H9 (cell line): ENCODE data around the gene LRRN1. TPM values are rescaled to one million over a fixed set of nuclear protein-coding genes. Genes with fewer than 3 reads are reported as not detected.

Experiments
- DNase-seq: peaks from one replicate; pipeline ENCODE4 v3.0.0-alpha.2; 2017
- H2AFZ ChIP-seq: one replicate; pipeline ENCODE4 v1.6.1; 2013; ENCODE audit warnings: mild to moderate bottlenecking, low read length, control low read depth, moderate library complexity
- H2AK5ac ChIP-seq: 2 replicates; pipeline ENCODE4 v1.6.1; 2013; ENCODE audit warnings: low read length, control low read depth, mixed read lengths; ENCODE audit not compliant: insufficient read length
- H2BK120ac ChIP-seq: one replicate; pipeline ENCODE4 v1.6.1; 2013; ENCODE audit warnings: low read depth, mild to moderate bottlenecking, low read length, control low read depth, inconsistent platforms; ENCODE audit not compliant: poor library complexity, severe bottlenecking
- H2BK12ac ChIP-seq: 2 replicates; pipeline ENCODE4 v1.6.1; 2013; ENCODE audit warnings: low read length, control low read depth, mixed read lengths, low read depth; ENCODE audit not compliant: insufficient read length
- H2BK15ac ChIP-seq: 2 replicates; pipeline ENCODE4 v1.6.1; 2013; ENCODE audit warnings: low read depth, low read length, control low read depth
- H2BK20ac ChIP-seq: one replicate; pipeline ENCODE4 v1.6.1; 2013; ENCODE audit warnings: low read depth, mild to moderate bottlenecking, low read length, control low read depth, inconsistent platforms; ENCODE audit not compliant: poor library complexity, severe bottlenecking
- H2BK5ac ChIP-seq: 2 replicates; pipeline ENCODE4 v1.6.1; 2013; ENCODE audit warnings: low read length, control low read depth, mixed read lengths; ENCODE audit not compliant: insufficient read length
- H3K14ac ChIP-seq: 2 replicates; pipeline ENCODE4 v1.6.1; 2013; ENCODE audit warnings: low read length, control low read depth; ENCODE audit not compliant: insufficient read depth
- H3K18ac ChIP-seq: 2 replicates; pipeline ENCODE4 v1.6.1; 2013; ENCODE audit warnings: low read depth, mild to moderate bottlenecking, mixed read lengths, low read length, control low read depth; ENCODE audit not compliant: insufficient read length
- H3K23ac ChIP-seq: 2 replicates; pipeline ENCODE4 v1.6.1; 2013; ENCODE audit warnings: low read length, control low read depth, mixed read lengths, low read depth; ENCODE audit not compliant: insufficient read length
- H3K23me2 ChIP-seq: 2 replicates; pipeline ENCODE4 v1.6.1; 2013; ENCODE audit warnings: low read depth, mild to moderate bottlenecking, mixed read lengths, low read length, control low read depth; ENCODE audit not compliant: insufficient read length, poor library complexity, severe bottlenecking
- H3K27ac ChIP-seq: 2 replicates; pipeline ENCODE4 v1.5.1; 2013; ENCODE audit warnings: low read length, control low read depth, mixed read lengths, low read depth; ENCODE audit not compliant: insufficient read length
- H3K27me3 ChIP-seq: 2 replicates; pipeline ENCODE4 v1.6.1; 2013; ENCODE audit warnings: low read length, control low read depth, inconsistent platforms; ENCODE audit not compliant: insufficient read depth
- H3K4ac ChIP-seq: 2 replicates; pipeline ENCODE4 v1.6.1; 2013; ENCODE audit warnings: low read depth, mild to moderate bottlenecking, control low read depth, inconsistent platforms, low read length, moderate library complexity
- H3K4me1 ChIP-seq: 2 replicates; pipeline ENCODE4 v1.6.1; 2013; ENCODE audit warnings: low read length, control low read depth, inconsistent platforms; ENCODE audit not compliant: insufficient read depth
- H3K4me2 ChIP-seq: 2 replicates; pipeline ENCODE4 v1.6.1; 2013; ENCODE audit warnings: low read length, control low read depth, mixed read lengths; ENCODE audit not compliant: insufficient read length, insufficient read depth
- H3K56ac ChIP-seq: 2 replicates; pipeline ENCODE4 v1.6.1; 2013; ENCODE audit warnings: low read depth, mild to moderate bottlenecking, mixed read lengths, low read length, control low read depth; ENCODE audit not compliant: insufficient read length
- H3K79me1 ChIP-seq: 2 replicates; pipeline ENCODE4 v1.6.1; 2013; ENCODE audit warnings: low read depth, mild to moderate bottlenecking, moderate library complexity, low read length, control low read depth, inconsistent platforms; ENCODE audit not compliant: insufficient read depth, poor library complexity, severe bottlenecking
- H3K79me2 ChIP-seq: 2 replicates; pipeline ENCODE4 v1.6.1; 2013; ENCODE audit warnings: low read length, control low read depth, inconsistent platforms; ENCODE audit not compliant: insufficient read depth
- H3K9ac ChIP-seq: 2 replicates; pipeline ENCODE4 v1.6.1; 2013; ENCODE audit warnings: low read length, control low read depth, mixed read lengths; ENCODE audit not compliant: insufficient read length; ENCODE audit errors: extremely low read depth
- H3K9me3 ChIP-seq: one replicate; pipeline ENCODE4 v1.6.1; 2013; ENCODE audit warnings: low read depth, low read length, inconsistent platforms; ENCODE audit not compliant: control insufficient read depth
- H3T11ph ChIP-seq: one replicate; pipeline ENCODE4 v1.6.1; 2013; ENCODE audit warnings: mild to moderate bottlenecking, low read length, control low read depth, inconsistent platforms
- H4K20me1 ChIP-seq: one replicate; pipeline ENCODE4 v1.6.1; 2013; ENCODE audit not compliant: control insufficient read depth, insufficient read length, insufficient read depth
- H4K5ac ChIP-seq: 2 replicates; pipeline ENCODE4 v1.6.1; 2013; ENCODE audit warnings: low read depth, mild to moderate bottlenecking, mixed read lengths, low read length, control low read depth; ENCODE audit not compliant: insufficient read length
- H4K8ac ChIP-seq: replicated peaks from 2 replicates; pipeline ENCODE4 v1.6.1; 2013; ENCODE audit warnings: low read length, control low read depth, mixed read lengths, low read depth; ENCODE audit not compliant: insufficient read length
- H4K91ac ChIP-seq: 2 replicates; pipeline ENCODE4 v1.6.1; 2013; ENCODE audit warnings: low read depth, mild to moderate bottlenecking, moderate library complexity, mixed read lengths, low read length, control low read depth; ENCODE audit not compliant: insufficient read length
- H3K27ac Mint-ChIP-seq, 3 experiments: 2 replicates in 2 of 3; 3 replicates in 1 of 3; pipeline ENCODE4 v1.8.0; 2020 to 2021; ENCODE audit warnings: mixed read lengths in 3 of 3, mild to moderate bottlenecking in 1 of 3, moderate library complexity in 1 of 3
- H3K27me3 Mint-ChIP-seq: 2 replicates; pipeline ENCODE4 v1.8.0; 2021; ENCODE audit warnings: low read depth, mild to moderate bottlenecking, moderate library complexity, mixed read lengths
- H3K36me3 Mint-ChIP-seq, 3 experiments: 2 replicates in 2 of 3; 3 replicates in 1 of 3; pipeline ENCODE4 v1.8.0; 2020 to 2021; ENCODE audit warnings: low read depth in 3 of 3, mixed read lengths in 3 of 3; ENCODE audit not compliant: insufficient read depth in 1 of 3
- H3K4me1 Mint-ChIP-seq, 2 experiments: 2 replicates each; pipeline ENCODE4 v1.8.0; 2020; ENCODE audit warnings: mixed read lengths in 2 of 2
- H3K4me3 Mint-ChIP-seq, 2 experiments: 2 replicates in 1 of 2; 3 replicates in 1 of 2; pipeline ENCODE4 v1.8.0; 2020 to 2021; ENCODE audit warnings: mild to moderate bottlenecking in 2 of 2, mixed read lengths in 2 of 2, moderate library complexity in 1 of 2
- H3K9me3 Mint-ChIP-seq, 2 experiments: 2 replicates in 1 of 2; 3 replicates in 1 of 2; pipeline ENCODE4 v1.8.0; 2020; ENCODE audit warnings: mild to moderate bottlenecking in 2 of 2, mixed read lengths in 2 of 2, moderate library complexity in 1 of 2
- whole genome bisulfite sequencing: extraction: QIAGEN DNeasy Blood & Tissue Kit; methylation state at CpG from one replicate; pipeline ENCODE4 v1.1.7; 2013; ENCODE audit warnings: missing lambda C conversion rate, low lambda C conversion rate, mixed read lengths; ENCODE audit not compliant: insufficient read length; ENCODE audit errors: extremely low coverage; 5-methylcytosine and 5-hydroxymethylcytosine counted together
- total RNA-seq: library from RNA; stranded (reverse); gene quantifications from 2 replicates; pipeline ENCODE4 v1.2.1, GENCODE V29; 2021
- TF ChIP-seq, protein P1 (sequence below): fragments of 200-600 bp; sonication (generic); conservative IDR thresholded peaks from 3 replicates; pipeline ENCODE4 v1.8.0; 2021; ENCODE audit warnings: antibody characterized with exemption, mild to moderate bottlenecking

Gene LRRN1
- total RNA-seq, 1 experiment from 2014 or later: 269 TPM

DNA sequence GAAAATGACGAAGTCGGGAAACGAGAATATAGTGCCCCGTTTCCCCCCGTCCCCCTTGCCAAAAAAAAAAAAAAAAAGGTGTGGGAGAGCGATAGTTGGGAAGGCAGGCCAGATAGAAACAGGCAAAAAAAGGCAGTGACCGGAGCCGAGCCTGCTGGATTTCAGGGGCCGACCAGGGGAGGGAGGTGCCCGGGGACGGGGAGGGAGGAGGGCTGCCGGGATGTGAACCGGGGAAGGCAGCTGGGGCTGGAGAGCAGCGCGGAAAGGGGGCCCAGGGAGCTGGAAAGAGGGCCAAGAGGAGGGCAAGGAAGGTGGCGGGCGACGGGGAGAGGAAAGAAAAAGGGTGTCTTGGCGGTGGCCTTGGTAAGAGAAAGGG, 837 bp downstream of the LRRN1 start:
- no peak overlapping the region for H2BK12ac ChIP-seq
- no peak overlapping the region for H2AK5ac ChIP-seq
- Mint-ChIP-seq H3K27me3 (peaks cover 19% of the 10 kb centered on the region), H3K9me3 (peaks cover 3 to 4% of the 10 kb centered on the region in 2 experiments; a peak in 3 of 5 replicates), H3K36me3 (peaks cover 25 to 40% (median 31%) of the 10 kb centered on the region in 3 experiments), H3K4me3 (peak overlapping the region; percentile 81 to 97), H3K4me1 (peaks cover 42 to 45% of the 10 kb centered on the region in 2 experiments), H3K27ac (peak overlapping the region; percentile 89 to 99 (median 95))
- H3K56ac ChIP-seq: no peak overlapping the region
- H3K23me2 ChIP-seq: peaks cover 19% of the 10 kb centered on the region
- no peak overlapping the region for H2BK5ac ChIP-seq
- H3K9ac ChIP-seq: peak overlapping the region; percentile 92
- no peak overlapping the region for H3K4ac ChIP-seq
- no peak overlapping the region for H3K23ac ChIP-seq
- WGBS: no CpG with 5 or more reads among the region's 19 CpGs
- H3K4me1 ChIP-seq: peaks cover 4% of the 10 kb centered on the region; the same call in 1 of the 2 replicates
- H3K79me1 ChIP-seq: no peaks in the 10 kb centered on the region
- no peak overlapping the region for H2AFZ ChIP-seq
- H3K27me3 ChIP-seq: no peaks in the 10 kb centered on the region
- H2BK15ac ChIP-seq: no peak overlapping the region
- H2BK20ac ChIP-seq: no peak overlapping the region
- H4K8ac ChIP-seq: no peak overlapping the region
- H3K18ac ChIP-seq: peak overlapping the region; percentile 79
- H4K91ac ChIP-seq: peak overlapping the region; percentile 8
- TF ChIP-seq, protein P1, sequence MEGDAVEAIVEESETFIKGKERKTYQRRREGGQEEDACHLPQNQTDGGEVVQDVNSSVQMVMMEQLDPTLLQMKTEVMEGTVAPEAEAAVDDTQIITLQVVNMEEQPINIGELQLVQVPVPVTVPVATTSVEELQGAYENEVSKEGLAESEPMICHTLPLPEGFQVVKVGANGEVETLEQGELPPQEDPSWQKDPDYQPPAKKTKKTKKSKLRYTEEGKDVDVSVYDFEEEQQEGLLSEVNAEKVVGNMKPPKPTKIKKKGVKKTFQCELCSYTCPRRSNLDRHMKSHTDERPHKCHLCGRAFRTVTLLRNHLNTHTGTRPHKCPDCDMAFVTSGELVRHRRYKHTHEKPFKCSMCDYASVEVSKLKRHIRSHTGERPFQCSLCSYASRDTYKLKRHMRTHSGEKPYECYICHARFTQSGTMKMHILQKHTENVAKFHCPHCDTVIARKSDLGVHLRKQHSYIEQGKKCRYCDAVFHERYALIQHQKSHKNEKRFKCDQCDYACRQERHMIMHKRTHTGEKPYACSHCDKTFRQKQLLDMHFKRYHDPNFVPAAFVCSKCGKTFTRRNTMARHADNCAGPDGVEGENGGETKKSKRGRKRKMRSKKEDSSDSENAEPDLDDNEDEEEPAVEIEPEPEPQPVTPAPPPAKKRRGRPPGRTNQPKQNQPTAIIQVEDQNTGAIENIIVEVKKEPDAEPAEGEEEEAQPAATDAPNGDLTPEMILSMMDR: no peak
- H3K79me2 ChIP-seq: peaks cover 22% of the 10 kb centered on the region; the same call in 1 of the 2 replicates
- H4K5ac ChIP-seq: no peak overlapping the region
- H3K14ac ChIP-seq: peak overlapping the region; percentile 55
- H3K27ac ChIP-seq: no peak overlapping the region
- no peak overlapping the region for H3T11ph ChIP-seq
- DNase-seq: peak; percentile 34
- no peaks in the 10 kb centered on the region for H3K9me3 ChIP-seq
- H2BK120ac ChIP-seq: no peak overlapping the region
- H3K4me2 ChIP-seq: peak overlapping the region; percentile 84
- no peaks in the 10 kb centered on the region for H4K20me1 ChIP-seq
